ENCODE measurements around the gene GPC6. TPM values are rescaled to one million over a fixed set of nuclear protein-coding genes. Genes with fewer than 3 reads are reported as not detected.

Gene GPC6
- total and polyA plus RNA-seq, 10 donors = 0.22 to 9.3 (median 4.5) TPM

DNA sequence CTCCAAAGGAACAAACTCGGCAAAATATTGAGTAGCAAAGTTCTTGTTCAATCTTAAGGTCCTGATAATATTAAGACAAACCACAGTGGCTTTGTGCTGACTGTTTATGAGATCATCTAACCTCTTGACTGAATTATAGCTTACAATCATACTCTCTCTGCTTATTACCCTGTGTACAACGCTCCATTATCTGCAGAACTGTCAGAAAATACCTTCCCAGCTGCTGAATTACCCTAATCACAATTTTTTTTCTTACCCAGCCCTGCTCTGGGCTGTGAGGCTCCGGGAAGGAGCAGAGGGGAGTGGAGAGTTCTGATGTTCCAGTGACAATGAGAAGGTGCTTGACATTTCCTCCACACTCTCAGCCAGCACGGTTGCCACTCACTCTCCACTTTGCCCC lies 1188.1 kb downstream of the GPC6 start:
- Histone ChIP-seq H3K36me3 (no peaks in the 10 kb centered on the region), H3K27me3 (replicated peaks in 1 of 7) (peaks cover 0 to 17% (median 0%) of the 10 kb centered on the region in 7 donors), H3K9me3 (peaks cover 0 to 15% (median 9%) of the 10 kb centered on the region in 8 donors), H3K4me3 (no peak overlapping the region), H3K4me1 (peaks cover 0 to 7% (median 0%) of the 10 kb centered on the region in 6 donors), H3K27ac (no peak overlapping the region)
- no peak for DNase-seq
- WGBS, 5 donors = 52 to 63% (median 59%) methylated on average over 4 of the region's 4 CpGs
- TF ChIP-seq, protein P1, sequence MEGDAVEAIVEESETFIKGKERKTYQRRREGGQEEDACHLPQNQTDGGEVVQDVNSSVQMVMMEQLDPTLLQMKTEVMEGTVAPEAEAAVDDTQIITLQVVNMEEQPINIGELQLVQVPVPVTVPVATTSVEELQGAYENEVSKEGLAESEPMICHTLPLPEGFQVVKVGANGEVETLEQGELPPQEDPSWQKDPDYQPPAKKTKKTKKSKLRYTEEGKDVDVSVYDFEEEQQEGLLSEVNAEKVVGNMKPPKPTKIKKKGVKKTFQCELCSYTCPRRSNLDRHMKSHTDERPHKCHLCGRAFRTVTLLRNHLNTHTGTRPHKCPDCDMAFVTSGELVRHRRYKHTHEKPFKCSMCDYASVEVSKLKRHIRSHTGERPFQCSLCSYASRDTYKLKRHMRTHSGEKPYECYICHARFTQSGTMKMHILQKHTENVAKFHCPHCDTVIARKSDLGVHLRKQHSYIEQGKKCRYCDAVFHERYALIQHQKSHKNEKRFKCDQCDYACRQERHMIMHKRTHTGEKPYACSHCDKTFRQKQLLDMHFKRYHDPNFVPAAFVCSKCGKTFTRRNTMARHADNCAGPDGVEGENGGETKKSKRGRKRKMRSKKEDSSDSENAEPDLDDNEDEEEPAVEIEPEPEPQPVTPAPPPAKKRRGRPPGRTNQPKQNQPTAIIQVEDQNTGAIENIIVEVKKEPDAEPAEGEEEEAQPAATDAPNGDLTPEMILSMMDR (IDR thresholded peaks at IDR 0.05 in 8 of 11, conservative IDR thresholded peaks at IDR 0.05 in 3 of 11) = no peak
- TF ChIP-seq POLR2A (IDR thresholded peaks at IDR 0.05) (no peak), POLR2AphosphoS5 (IDR thresholded peaks at IDR 0.05) (no peak)
- intact Hi-C loops (cut with DNase I; ENCODE audit: low total_unique reads) = no loop called here

DNA sequence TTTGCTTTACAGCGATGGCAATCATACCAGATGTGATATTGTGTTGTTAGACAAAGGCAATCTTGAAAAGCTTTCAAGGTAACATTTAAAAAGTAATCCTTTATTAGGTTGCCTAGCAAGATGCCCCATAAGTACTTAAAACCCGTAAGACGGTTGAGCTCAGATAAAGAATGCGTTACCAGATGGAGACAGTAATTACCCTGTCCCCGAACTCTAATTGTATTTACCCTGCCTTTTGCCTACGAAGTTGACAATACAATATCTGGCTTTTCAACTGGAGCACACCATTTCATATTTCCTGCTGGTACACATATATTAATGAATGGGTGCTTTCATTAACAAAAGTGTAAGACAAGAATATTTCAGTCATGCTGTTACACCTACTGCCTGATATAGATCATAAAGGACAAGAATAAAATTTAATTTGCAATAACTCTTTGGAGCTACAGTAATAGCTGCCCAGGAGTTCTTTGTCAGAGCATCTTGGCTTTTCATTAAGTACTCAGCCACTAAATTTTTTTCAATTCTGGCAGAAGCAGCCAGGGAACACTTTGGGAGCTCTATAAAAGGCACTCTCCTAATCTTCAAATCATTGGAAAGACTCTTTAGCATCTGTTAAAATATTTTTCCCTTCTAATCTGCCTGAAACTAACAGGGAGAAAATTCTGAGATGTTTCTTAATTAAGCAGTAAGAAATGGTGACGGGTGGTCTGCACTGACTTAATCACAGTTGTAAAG lies 1189.1 kb downstream of the GPC6 start:
- TF ChIP-seq, protein P1 (IDR thresholded peaks at IDR 0.05 in 8 of 11, conservative IDR thresholded peaks at IDR 0.05 in 3 of 11) = no peak
- TF ChIP-seq POLR2A (IDR thresholded peaks at IDR 0.05) = no peak
- TF ChIP-seq POLR2AphosphoS5 (IDR thresholded peaks at IDR 0.05) = no peak
- 70 to 90% (median 84%) methylated on average over 7 of the region's 7 CpGs for WGBS, 5 donors
- intact Hi-C loops (cut with DNase I; ENCODE audit: low total_unique reads) = no loop called here

DNA sequence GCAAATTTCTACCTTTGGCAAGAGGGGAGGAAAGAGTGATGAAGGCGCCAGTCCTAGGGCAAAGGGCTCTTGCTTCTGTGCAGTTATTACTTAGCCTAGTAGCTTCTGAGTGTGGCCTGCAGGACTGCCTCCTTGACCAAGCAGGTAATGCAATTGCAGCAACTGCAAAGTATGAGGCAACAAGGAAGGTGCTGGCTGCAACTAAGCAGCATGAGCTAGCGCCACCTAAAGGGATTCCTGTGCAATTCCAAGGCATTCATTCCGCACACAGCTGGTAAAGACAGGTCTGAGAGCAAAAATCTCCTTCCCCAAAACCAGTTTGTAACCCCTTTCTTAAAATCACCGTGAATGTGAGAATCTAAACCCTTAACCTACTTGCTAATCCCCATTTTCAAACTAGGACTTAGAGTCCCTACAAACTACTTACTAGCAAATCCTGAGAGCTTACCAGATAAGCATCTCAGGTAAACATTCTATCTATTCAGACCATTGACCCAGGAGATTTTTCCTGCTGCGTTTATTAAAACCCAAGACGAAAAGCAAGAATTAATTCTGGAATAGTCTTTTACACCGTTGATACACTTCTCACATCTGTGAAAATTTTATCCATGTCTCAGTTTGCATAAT lies 1190.0 kb downstream of the GPC6 start:
- no peak for DNase-seq
- no peak overlapping the region for H3K4me3 ChIP-seq
- intact Hi-C loops (cut with DNase I; ENCODE audit: low total_unique reads) = no loop called here
- no peak overlapping the region for H3K27ac ChIP-seq
- peaks cover 0 to 25% (median 12%) of the 10 kb centered on the region in 8 donors for H3K9me3 ChIP-seq
- TF ChIP-seq, protein P1 (IDR thresholded peaks at IDR 0.05 in 8 of 11, conservative IDR thresholded peaks at IDR 0.05 in 3 of 11) = no peak
- TF ChIP-seq POLR2A (IDR thresholded peaks at IDR 0.05) = no peak
- no peak for TF ChIP-seq POLR2AphosphoS5 (IDR thresholded peaks at IDR 0.05)
- peaks cover 0 to 7% (median 0%) of the 10 kb centered on the region in 6 donors for H3K4me1 ChIP-seq
- 62 to 72% (median 65%) methylated on average over 7 of the region's 7 CpGs for WGBS, 5 donors
- peaks cover 0 to 9% (median 0%) of the 10 kb centered on the region in 7 donors for H3K27me3 ChIP-seq (replicated peaks in 1 of 7)
- H3K36me3 ChIP-seq = no peaks in the 10 kb centered on the region

More for the DNA sequence above, 1189.1 kb downstream of the GPC6 start:
- H3K4me3 ChIP-seq = no peak overlapping the region
- no peaks in the 10 kb centered on the region for H3K36me3 ChIP-seq
- peaks cover 0 to 16% (median 0%) of the 10 kb centered on the region in 7 donors for H3K27me3 ChIP-seq (replicated peaks in 1 of 7)
- no peak for DNase-seq
- no peak overlapping the region for H3K27ac ChIP-seq
- peaks cover 0 to 16% (median 9%) of the 10 kb centered on the region in 8 donors for H3K9me3 ChIP-seq
- peaks cover 0 to 7% (median 0%) of the 10 kb centered on the region in 6 donors for H3K4me1 ChIP-seq

DNA sequence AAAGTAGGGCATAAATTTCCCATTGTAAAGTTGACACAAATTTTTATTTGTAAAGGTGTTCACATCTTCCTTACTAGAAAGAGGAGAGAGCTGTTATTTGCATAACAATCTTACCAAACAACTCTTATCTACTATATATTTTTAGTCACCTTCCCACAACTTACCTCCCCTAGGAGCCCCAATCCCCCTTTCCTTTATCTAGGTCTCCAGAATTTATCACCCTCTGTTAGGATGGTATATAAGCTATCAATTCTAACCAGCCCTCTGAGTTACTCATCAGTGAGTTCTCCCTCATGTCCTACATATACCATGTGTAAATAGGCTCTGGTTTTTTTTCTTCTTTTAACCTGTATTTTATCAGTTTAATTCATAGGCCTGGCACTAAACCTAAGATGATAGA lies 1190.7 kb downstream of the GPC6 start:
- Histone ChIP-seq H3K4me3 (no peak overlapping the region), H3K27ac (no peak overlapping the region), H3K36me3 (no peaks in the 10 kb centered on the region), H3K27me3 (replicated peaks in 1 of 7) (peaks cover 0 to 2% (median 0%) of the 10 kb centered on the region in 7 donors), H3K4me1 (peaks cover 0 to 7% (median 0%) of the 10 kb centered on the region in 6 donors), H3K9me3 (peaks cover 0 to 31% (median 12%) of the 10 kb centered on the region in 8 donors)
- DNase-seq = no peak
- no peak for TF ChIP-seq POLR2AphosphoS5 (IDR thresholded peaks at IDR 0.05)
- TF ChIP-seq, protein P1 (IDR thresholded peaks at IDR 0.05 in 8 of 11, conservative IDR thresholded peaks at IDR 0.05 in 3 of 11) = no peak
- no peak for TF ChIP-seq POLR2A (IDR thresholded peaks at IDR 0.05)
- intact Hi-C loops (cut with DNase I; ENCODE audit: low total_unique reads) = no loop called here
